Measurements from ENCODE around the gene NCAM1. TPM values are rescaled to one million over a fixed set of nuclear protein-coding genes. Genes with fewer than 3 reads are reported as not detected.

NCAM1 gene
- total RNA-seq, 6 donors from 2014 or later: 1.4 to 15.3 (median 2.5) TPM

DNA sequence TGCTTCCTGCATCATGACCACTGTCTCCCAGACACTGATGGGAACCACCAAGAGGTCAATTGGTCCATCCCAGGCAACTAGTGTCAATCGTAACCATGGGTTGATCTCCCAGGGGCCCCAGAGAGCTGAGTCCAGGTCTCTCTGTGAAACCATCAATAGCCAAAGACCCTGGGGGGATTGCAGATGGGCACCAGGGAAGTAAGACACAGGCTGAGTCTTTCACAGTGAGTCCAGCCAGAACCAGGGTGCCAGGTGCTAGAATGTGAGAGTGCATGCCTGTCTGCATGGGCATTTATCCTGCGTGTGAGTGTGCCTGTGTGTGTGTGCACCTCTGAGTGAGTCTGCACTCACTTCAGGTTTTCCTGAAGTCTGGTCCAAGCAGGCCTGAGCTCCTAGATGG is 307.9 kb downstream of the NCAM1 start:
- TF ChIP-seq EP300 (IDR thresholded peaks at IDR 0.05): no peak
- TF ChIP-seq POLR2AphosphoS5 (IDR thresholded peaks at IDR 0.05): no peak
- no peak for TF ChIP-seq CTCF (IDR thresholded peaks at IDR 0.05)
- TF ChIP-seq POLR2A (IDR thresholded peaks at IDR 0.05): no peak
- H3K27me3 ChIP-seq: no peaks in the 10 kb centered on the region
- no peaks in the 10 kb centered on the region for H3K36me3 ChIP-seq
- H3K4me3 ChIP-seq: no peak overlapping the region
- 82% methylated on average over 2 of the region's 2 CpGs; no CpG with 5 or more reads in 1 of the 2 donors for WGBS, 2 donors
- no peak for ATAC-seq (ENCODE audit: low FRiP score in 2 of 2)
- no peak overlapping the region for H3K27ac ChIP-seq
- H3K9me3 ChIP-seq: no peaks in the 10 kb centered on the region
- H3K4me1 ChIP-seq: no peaks in the 10 kb centered on the region
- DNase-seq: no peak

DNA sequence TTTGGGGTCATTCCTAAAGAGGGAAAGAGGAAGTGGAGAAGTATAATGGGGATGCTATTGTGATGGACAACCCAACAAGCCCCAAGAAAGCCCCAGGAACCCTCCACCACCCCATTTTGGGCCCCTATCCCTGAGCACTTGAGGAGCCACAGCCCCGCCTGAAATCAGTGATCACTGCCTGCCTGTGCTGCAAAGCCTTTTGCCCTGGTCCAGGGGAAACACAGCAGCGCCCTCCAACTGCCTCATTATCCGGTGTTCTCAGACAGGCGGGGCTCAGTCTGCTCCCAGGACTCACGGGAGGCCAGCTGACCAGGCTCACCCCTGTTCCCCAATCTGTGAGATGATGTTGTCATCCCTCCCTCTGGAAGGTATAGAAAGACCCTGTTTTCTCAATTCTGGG is 308.4 kb downstream of the NCAM1 start:
- H3K27me3 ChIP-seq: no peaks in the 10 kb centered on the region
- no peak for ATAC-seq (ENCODE audit: low FRiP score in 2 of 2)
- no peaks in the 10 kb centered on the region for H3K9me3 ChIP-seq
- no peak overlapping the region for H3K4me3 ChIP-seq
- TF ChIP-seq CTCF (IDR thresholded peaks at IDR 0.05) (no peak), EP300 (IDR thresholded peaks at IDR 0.05) (no peak), POLR2A (IDR thresholded peaks at IDR 0.05) (no peak), POLR2AphosphoS5 (IDR thresholded peaks at IDR 0.05) (no peak)
- H3K27ac ChIP-seq: no peak overlapping the region
- H3K36me3 ChIP-seq: no peaks in the 10 kb centered on the region
- WGBS, 2 donors: 90% methylated on average over 5 of the region's 5 CpGs; no CpG with 5 or more reads in 1 of the 2 donors
- DNase-seq: no peak
- H3K4me1 ChIP-seq: no peaks in the 10 kb centered on the region

- H3K27ac ChIP-seq: no peak overlapping the region
- TF ChIP-seq POLR2AphosphoS5 (IDR thresholded peaks at IDR 0.05) (no peak), EP300 (IDR thresholded peaks at IDR 0.05) (no peak), POLR2A (IDR thresholded peaks at IDR 0.05) (no peak), CTCF (IDR thresholded peaks at IDR 0.05) (no peak)
- ATAC-seq (ENCODE audit: low FRiP score in 2 of 2) (no peak), DNase-seq (peak in 1 of 2 donors; percentile 35)
- 89 to 97% methylated on average over 10 to 11 of the region's 13 CpGs for WGBS, 2 donors
- H3K36me3 ChIP-seq: no peaks in the 10 kb centered on the region
- no peaks in the 10 kb centered on the region for H3K9me3 ChIP-seq
- H3K4me3 ChIP-seq: no peak overlapping the region
- no peaks in the 10 kb centered on the region for H3K4me1 ChIP-seq
- H3K27me3 ChIP-seq: no peaks in the 10 kb centered on the region
Observed at GRCh38 chr11:113270080-113270479, 308.9 kb downstream of the NCAM1 start.

DNA sequence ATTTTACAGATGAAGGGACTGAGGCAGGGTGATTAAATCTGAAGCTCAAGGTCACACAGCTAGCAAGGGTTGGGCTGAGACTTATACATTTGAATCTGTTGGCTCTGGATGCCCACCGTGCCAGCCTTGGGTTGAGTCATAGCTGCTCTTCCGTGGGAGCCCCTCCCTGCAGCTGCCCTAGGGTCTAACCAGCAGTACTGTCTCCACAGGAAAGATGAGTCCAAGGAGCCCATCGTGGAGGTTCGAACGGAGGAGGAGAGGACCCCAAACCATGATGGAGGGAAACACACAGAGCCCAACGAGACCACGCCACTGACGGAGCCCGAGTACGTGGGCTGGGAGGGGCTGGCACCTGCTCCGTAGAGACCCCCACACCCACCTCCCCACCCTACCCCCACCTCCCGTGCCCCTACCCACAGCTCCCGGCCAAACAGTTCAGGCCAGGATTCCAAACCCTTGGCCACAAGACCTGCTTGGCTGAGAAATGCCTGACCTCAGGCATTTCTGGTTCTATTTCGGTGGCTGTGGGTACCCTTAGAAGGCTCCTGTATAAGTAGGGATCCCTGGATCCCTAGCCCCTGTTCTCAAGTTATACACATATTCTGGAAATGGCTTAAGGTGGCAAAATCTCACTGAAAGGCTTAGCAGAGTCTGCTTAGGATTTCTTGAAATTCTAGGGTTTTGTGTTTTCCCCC is 310.5 kb downstream of the NCAM1 start:
- Histone ChIP-seq H3K4me3 (no peak overlapping the region), H3K36me3 (no peaks in the 10 kb centered on the region), H3K4me1 (no peaks in the 10 kb centered on the region), H3K9me3 (no peaks in the 10 kb centered on the region), H3K27ac (no peak overlapping the region), H3K27me3 (no peaks in the 10 kb centered on the region)
- WGBS, 2 donors: 93 to 98% methylated on average over 14 of the region's 14 CpGs
- DNase-seq: peak in 1 of 2 donors; percentile 44
- no peak for TF ChIP-seq EP300 (IDR thresholded peaks at IDR 0.05)
- no peak for TF ChIP-seq POLR2AphosphoS5 (IDR thresholded peaks at IDR 0.05)
- TF ChIP-seq CTCF (IDR thresholded peaks at IDR 0.05): no peak
- TF ChIP-seq POLR2A (IDR thresholded peaks at IDR 0.05): no peak
- no peak for ATAC-seq (ENCODE audit: low FRiP score in 2 of 2)

DNA sequence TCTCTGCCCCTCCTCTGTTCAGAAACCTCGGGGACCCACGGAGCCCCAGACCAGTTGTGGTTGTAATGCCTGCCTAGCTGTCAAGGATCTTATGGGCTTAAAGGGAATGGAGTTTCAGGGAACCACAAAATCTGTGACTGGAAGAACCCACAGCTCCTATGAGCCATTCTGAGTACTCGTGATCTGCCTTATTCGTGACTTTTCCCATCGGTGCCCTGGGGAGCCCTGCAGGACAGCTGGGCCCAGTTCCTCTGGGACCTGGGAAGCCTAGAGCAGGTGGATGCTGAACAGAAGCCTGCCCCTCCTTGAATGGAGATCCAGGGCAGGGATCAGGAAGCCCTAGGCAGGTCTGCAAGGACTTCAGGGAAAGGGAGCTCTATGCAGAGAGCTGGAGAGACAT is 311.1 kb downstream of the NCAM1 start:
- no peaks in the 10 kb centered on the region for H3K27me3 ChIP-seq
- H3K27ac ChIP-seq: no peak overlapping the region
- DNase-seq (no peak), ATAC-seq (ENCODE audit: low FRiP score in 2 of 2) (no peak)
- WGBS, 2 donors: 76 to 81% methylated on average over 5 of the region's 5 CpGs
- H3K4me3 ChIP-seq: no peak overlapping the region
- H3K9me3 ChIP-seq: no peaks in the 10 kb centered on the region
- H3K4me1 ChIP-seq: no peaks in the 10 kb centered on the region
- TF ChIP-seq POLR2AphosphoS5 (IDR thresholded peaks at IDR 0.05): no peak
- no peaks in the 10 kb centered on the region for H3K36me3 ChIP-seq

Measured in upper lobe of left lung (tissue), 6 donors.